OCI-LY1 (cell line): ENCODE data around the gene MTMR3.

Experiments used
- CTCF ChIP-seq: fragments of 200-600 bp; sonication (generic), shearing (Covaris generic); IDR thresholded peaks from 2 replicates; pipeline ENCODE4 v1.5.1; 2017; ENCODE audit warnings: mild to moderate bottlenecking, antibody characterized with exemption, low read length, moderate library complexity, mixed read lengths
- EZH2 ChIP-seq: fragments of 200-600 bp; sonication (generic), shearing (Covaris generic); IDR thresholded peaks from 2 replicates; pipeline ENCODE4 v1.8.0; 2017; ENCODE audit warnings: borderline replicate concordance, mixed run types, mild to moderate bottlenecking, antibody characterized with exemption, low read length, moderate library complexity, mixed read lengths

GRCh38 chr22:29933619-29934018 lies 50.6 kb downstream of the MTMR3 start:
- TF ChIP-seq CTCF (no peak), EZH2 (no peak)
